HG03342 (cell line): ENCODE results near the gene ARL6IP5.

Experiments used
- ATAC-seq: cut with Tn5 transposase; IDR thresholded peaks from one replicate; pipeline ENCODE4 v1.9.1; 2021; ENCODE audit warnings: mild to moderate bottlenecking, moderate library complexity; ENCODE audit not compliant: unreplicated experiment

The ARL6IP5 gene

DNA sequence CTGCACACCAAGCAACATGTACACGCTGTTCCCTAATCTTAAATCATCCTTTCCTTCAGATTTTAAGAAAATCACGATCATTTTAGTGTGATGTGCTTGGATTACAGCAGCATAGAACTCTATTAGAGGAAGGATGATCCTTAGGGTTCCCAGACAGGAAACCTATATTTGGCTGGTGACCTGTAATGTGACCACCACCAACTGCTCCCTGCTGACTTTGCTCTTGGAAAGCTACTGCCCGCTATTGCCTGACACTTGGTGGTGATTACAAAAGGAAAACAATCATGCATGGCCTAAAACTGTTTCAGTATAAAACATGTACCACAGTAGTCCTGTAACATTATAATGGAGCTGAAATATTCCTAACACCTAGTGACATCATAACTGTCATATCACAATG lies 64.8 kb downstream of the ARL6IP5 start:
- ATAC-seq = no peak
